HL-60 (cell line): ENCODE results near the gene ZFYVE27.

ENCODE experiments used
- POLR2AphosphoS5 ChIP-seq: IDR thresholded peaks from 2 replicates; pipeline ENCODE4 v1.6.1; 2012; ENCODE audit warnings: low read depth
- SPI1 ChIP-seq: IDR thresholded peaks from 2 replicates; pipeline ENCODE4 v1.6.1; 2012; ENCODE audit warnings: low read depth, mild to moderate bottlenecking, borderline replicate concordance
- TF ChIP-seq, protein P1 (sequence below): IDR thresholded peaks from one replicate; pipeline ENCODE4 v1.5.1; 2011; ENCODE audit warnings: low read length, control low read depth, inconsistent platforms; ENCODE audit not compliant: insufficient read depth
- TF ChIP-seq, protein P2 (sequence below): IDR thresholded peaks from 2 replicates; pipeline ENCODE4 v1.6.1; 2012; ENCODE audit warnings: low read depth; ENCODE audit not compliant: insufficient replicate concordance

DNA sequence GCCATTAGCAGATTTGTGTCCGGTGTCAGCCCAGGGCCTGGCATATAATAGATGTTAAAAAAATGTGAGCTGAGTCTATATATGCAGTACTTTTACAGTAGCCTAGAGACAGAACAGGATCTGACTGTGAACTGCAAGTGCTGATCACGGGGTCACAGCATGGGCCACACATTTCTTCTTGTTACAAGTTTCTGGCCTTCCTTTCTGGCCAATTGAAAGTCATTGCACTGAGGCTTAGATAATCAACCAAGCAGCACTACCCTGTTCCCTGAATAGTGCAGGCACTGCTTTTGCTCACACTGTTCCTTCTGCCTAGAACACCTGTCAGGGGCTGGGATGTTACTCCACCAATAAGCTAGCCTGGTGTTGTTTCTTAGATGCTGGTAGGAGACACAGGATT is 28.8 kb upstream of the ZFYVE27 start:
- TF ChIP-seq, protein P1, sequence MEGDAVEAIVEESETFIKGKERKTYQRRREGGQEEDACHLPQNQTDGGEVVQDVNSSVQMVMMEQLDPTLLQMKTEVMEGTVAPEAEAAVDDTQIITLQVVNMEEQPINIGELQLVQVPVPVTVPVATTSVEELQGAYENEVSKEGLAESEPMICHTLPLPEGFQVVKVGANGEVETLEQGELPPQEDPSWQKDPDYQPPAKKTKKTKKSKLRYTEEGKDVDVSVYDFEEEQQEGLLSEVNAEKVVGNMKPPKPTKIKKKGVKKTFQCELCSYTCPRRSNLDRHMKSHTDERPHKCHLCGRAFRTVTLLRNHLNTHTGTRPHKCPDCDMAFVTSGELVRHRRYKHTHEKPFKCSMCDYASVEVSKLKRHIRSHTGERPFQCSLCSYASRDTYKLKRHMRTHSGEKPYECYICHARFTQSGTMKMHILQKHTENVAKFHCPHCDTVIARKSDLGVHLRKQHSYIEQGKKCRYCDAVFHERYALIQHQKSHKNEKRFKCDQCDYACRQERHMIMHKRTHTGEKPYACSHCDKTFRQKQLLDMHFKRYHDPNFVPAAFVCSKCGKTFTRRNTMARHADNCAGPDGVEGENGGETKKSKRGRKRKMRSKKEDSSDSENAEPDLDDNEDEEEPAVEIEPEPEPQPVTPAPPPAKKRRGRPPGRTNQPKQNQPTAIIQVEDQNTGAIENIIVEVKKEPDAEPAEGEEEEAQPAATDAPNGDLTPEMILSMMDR, result no peak
- TF ChIP-seq POLR2AphosphoS5 (no peak), SPI1 (no peak)
- TF ChIP-seq, protein P2, sequence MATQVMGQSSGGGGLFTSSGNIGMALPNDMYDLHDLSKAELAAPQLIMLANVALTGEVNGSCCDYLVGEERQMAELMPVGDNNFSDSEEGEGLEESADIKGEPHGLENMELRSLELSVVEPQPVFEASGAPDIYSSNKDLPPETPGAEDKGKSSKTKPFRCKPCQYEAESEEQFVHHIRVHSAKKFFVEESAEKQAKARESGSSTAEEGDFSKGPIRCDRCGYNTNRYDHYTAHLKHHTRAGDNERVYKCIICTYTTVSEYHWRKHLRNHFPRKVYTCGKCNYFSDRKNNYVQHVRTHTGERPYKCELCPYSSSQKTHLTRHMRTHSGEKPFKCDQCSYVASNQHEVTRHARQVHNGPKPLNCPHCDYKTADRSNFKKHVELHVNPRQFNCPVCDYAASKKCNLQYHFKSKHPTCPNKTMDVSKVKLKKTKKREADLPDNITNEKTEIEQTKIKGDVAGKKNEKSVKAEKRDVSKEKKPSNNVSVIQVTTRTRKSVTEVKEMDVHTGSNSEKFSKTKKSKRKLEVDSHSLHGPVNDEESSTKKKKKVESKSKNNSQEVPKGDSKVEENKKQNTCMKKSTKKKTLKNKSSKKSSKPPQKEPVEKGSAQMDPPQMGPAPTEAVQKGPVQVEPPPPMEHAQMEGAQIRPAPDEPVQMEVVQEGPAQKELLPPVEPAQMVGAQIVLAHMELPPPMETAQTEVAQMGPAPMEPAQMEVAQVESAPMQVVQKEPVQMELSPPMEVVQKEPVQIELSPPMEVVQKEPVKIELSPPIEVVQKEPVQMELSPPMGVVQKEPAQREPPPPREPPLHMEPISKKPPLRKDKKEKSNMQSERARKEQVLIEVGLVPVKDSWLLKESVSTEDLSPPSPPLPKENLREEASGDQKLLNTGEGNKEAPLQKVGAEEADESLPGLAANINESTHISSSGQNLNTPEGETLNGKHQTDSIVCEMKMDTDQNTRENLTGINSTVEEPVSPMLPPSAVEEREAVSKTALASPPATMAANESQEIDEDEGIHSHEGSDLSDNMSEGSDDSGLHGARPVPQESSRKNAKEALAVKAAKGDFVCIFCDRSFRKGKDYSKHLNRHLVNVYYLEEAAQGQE, result no peak
